Uterus (tissue), 2 donors: ENCODE results near the gene BTBD6.

Source experiments
- POLR2A ChIP-seq, 2 donors: fragments of 450-650 bp; IDR thresholded peaks; one replicate each; pipeline ENCODE4 v1.6.1; 2016; ENCODE audit warnings: antibody characterized with exemption in 2 of 2, mild to moderate bottlenecking in 1 of 2, moderate library complexity in 1 of 2
- TF ChIP-seq, protein P1 (sequence below), 4 experiments: fragments of 200-600 bp in 2 of 4; fragments of 450-650 bp in 2 of 4; sonication (generic) in 2 of 4; IDR thresholded peaks; one replicate each; pipeline ENCODE4 v1.5.1; 2016 to 2019; ENCODE audit warnings: antibody characterized with exemption in 4 of 4, mild to moderate bottlenecking in 2 of 4, moderate library complexity in 1 of 4

DNA sequence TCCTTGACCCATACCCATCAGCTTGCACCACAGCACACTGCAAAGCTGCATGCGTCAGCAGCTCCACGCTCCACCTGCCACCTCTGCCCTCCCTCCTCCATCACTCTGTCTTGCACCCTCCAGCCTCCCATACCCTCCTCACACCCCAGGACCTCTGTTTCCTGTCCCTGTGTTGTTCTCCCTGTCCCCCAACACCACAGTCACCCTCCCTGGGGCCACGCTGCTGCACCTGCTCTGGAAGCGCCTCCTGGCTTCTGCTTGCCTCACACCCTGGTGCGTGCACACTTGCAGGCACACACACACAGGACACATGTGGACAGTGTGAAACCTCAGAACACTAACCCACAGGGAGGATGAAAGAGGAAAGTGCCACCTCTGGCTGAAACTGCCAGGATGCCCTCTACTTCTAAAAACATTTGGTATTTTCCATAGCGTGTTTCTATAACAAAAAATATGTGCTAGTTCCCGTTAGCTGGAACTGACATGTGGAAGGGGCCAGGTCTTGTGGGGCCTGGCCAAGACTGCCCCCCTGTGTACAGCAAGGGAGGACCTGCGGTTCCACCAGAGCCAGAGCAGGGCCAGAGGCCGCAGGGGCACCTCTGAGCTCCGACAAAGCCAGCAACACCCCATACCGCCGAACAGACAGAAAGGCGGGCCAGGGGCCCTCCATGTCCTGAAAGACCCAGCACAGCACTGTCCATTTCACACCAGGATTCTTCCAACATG, 42.5 kb downstream of the BTBD6 start:
- TF ChIP-seq, protein P1, sequence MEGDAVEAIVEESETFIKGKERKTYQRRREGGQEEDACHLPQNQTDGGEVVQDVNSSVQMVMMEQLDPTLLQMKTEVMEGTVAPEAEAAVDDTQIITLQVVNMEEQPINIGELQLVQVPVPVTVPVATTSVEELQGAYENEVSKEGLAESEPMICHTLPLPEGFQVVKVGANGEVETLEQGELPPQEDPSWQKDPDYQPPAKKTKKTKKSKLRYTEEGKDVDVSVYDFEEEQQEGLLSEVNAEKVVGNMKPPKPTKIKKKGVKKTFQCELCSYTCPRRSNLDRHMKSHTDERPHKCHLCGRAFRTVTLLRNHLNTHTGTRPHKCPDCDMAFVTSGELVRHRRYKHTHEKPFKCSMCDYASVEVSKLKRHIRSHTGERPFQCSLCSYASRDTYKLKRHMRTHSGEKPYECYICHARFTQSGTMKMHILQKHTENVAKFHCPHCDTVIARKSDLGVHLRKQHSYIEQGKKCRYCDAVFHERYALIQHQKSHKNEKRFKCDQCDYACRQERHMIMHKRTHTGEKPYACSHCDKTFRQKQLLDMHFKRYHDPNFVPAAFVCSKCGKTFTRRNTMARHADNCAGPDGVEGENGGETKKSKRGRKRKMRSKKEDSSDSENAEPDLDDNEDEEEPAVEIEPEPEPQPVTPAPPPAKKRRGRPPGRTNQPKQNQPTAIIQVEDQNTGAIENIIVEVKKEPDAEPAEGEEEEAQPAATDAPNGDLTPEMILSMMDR (IDR thresholded peaks at IDR 0.05), result no peak
- TF ChIP-seq POLR2A (IDR thresholded peaks at IDR 0.05), result no peak
